Measurements from ENCODE around the gene ABCA13.

DNA sequence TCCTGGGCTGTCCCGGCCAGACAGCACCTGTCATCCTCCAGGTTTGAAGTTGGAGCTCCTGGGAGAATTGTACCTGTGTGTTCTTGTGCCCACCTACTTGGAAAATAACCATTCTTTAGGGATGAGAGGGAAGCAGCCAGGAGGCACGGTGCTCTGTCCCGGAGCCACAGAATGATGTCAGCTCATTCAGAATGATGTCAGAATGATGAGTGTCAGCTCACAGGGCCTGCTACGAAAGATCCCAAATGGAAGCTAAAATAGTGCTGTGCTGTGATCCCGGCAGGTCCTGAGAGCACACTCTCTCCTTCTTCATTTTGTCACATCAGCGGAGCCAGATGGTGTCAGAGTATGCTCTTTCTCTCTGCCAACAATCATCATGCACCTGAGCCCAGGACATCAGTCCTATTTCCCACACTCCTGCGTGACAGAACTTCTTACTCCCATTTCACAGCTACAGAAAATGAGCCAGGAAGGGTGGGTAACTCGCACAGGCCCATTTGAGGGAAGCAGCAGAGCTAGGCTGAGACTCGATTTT lies 8.3 kb downstream of the ABCA13 start:
- TF ChIP-seq, protein P1, sequence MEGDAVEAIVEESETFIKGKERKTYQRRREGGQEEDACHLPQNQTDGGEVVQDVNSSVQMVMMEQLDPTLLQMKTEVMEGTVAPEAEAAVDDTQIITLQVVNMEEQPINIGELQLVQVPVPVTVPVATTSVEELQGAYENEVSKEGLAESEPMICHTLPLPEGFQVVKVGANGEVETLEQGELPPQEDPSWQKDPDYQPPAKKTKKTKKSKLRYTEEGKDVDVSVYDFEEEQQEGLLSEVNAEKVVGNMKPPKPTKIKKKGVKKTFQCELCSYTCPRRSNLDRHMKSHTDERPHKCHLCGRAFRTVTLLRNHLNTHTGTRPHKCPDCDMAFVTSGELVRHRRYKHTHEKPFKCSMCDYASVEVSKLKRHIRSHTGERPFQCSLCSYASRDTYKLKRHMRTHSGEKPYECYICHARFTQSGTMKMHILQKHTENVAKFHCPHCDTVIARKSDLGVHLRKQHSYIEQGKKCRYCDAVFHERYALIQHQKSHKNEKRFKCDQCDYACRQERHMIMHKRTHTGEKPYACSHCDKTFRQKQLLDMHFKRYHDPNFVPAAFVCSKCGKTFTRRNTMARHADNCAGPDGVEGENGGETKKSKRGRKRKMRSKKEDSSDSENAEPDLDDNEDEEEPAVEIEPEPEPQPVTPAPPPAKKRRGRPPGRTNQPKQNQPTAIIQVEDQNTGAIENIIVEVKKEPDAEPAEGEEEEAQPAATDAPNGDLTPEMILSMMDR (IDR thresholded peaks at IDR 0.05 in 2 of 3, conservative IDR thresholded peaks at IDR 0.05 in 1 of 3; ENCODE audit: borderline replicate concordance in 1 of 3, insufficient read depth in 1 of 3, low read depth in 2 of 3, low read length in 2 of 3) = no peak
- TF ChIP-seq CEBPB (IDR thresholded peaks at IDR 0.05; ENCODE audit: low read depth) = no peak
